IPS-NIHi7 (cell line): ENCODE results near the gene SPEM2.
A peak's percentile ranks its signal among the peaks of the same experiment; 100 is the strongest.

Source experiments
- DNase-seq: peaks from one replicate; pipeline ENCODE4 v3.0.0; 2012; ENCODE audit warnings: mixed read lengths; ENCODE audit errors: extremely low spot score

SPEM2 gene

DNA sequence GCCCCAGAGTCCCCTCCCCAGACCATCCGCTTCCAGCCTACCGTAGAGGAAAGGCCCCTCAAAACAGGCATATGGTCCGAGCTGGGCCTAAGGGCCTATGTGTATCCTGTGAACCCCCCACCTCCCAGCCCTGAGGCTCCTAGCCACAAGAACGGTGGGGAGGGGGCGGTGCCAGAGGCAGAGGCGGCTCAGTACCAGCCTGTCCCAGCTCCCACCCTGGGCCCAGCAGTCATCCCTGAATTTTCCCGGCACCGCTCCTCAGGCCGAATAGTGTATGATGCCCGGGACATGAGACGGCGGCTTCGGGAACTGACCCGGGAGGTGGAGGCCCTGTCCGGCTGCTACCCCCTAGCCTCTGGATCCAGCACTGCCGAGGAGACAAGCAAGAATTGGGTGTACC is 4.2 kb upstream of the SPEM2 start:
- no peak for DNase-seq

DNA sequence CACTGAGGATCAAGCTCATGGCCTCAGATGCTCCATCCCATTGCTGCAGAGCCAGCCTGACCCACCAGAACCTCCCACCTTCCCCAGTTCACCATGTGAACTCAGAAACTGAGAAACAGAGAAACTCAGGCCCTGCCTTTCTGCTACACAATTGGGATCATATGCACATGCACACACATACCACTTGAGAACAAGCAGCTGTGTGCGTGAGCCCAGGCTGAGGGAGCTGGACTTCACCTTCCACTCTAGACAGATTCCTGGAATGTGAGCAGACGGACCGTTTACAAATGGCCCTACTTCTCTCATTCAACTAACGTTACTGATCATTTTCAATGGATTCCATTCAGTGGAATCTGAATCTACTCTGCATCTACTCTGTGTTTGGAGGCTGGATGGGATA is 1.7 kb upstream of the SPEM2 start:
- DNase-seq, result no peak

DNA sequence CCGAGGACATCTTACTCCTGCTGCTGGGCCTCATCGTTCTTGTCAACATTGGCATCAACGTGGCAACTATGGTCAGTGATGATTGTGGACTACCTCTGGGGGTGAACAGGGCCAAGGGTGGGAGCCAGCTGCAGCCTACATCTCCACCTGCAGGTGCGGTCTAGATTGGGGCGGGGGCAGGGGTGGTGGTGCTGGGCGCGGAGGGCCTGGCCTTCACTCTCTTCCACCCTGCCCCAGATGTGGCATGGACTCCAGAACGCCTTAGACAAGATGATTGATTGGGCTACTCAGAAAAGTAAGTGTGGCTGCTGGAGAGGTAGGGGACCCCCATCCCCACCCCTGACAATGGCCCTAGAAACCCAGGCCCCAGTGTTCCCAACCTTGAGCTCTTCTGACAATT is 340 bp downstream of the SPEM2 start:
- no peak for DNase-seq

DNA sequence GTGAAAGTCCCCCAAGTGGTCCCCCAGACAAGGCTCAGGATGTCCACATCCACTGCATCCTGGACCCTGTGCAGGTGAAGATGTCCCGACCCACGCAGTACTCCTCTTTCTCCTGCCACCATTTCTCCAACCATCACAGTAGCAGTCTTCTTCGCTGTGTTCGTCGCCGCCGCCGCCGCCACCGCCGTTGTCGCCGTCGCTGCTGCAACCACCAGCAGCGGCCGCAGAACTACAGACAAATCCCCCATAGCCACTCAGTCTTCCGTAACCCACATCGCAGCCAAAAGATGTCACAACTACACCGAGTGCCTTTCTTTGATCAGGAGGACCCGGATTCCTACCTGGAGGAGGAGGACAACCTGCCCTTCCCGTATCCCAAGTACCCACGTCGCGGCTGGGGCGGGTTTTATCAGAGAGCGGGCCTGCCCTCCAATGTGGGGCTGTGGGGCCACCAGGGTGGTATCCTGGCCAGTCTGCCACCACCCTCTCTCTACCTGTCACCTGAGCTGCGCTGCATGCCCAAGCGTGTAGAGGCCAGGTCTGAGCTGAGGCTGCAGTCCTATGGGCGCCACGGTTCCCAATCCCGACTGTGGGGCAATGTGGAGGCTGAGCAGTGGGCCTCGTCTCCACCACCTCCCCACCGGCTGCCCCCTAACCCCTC is 917 bp downstream of the SPEM2 start:
- no peak for DNase-seq

DNA sequence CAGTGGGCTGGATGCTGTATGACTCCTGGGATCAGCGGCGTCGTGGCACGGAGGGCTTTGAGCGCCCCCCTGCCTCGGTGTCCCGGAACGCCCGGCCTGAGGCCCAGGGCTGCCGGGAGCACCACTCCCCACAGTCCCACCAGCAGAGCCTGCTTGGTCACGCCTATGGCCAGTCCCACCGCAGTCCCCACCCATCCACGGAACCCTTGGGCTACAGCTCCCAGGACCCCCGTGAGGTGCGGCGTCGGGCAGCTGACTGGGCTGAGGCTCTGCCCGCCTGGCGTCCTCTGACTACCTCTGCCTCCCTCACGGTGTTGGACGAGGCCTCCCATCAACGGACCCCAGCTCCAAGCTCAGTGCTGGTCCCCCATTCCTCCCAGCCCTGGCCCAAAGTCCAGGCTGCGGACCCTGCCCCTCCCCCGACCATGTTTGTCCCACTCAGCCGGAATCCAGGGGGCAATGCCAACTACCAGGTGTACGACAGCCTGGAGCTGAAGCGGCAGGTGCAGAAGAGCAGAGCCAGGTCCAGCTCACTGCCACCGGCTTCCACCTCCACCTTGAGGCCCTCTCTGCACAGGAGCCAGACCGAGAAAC is 1.6 kb downstream of the SPEM2 start:
- no peak for DNase-seq

DNA sequence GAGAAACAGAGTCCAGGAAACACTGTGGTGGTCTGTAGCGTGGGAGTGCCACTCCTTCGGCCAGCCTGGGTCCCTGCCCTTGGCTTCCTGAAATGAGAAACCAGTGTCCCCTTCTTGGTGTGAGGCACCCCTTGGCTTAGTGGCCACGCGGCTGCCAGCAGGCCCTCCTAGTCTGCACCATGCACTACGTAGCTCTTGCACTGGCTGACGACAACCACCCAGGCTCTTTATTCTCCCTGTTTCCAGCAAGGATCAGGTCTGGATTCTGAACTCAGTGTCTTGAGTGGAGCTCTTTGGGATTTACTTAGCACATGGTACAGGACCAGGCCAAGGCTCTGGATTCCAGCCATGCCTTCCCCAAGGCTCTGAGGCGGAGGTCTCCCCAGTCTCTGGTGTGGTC is 2.1 kb downstream of the SPEM2 start:
- DNase-seq, result no peak

DNA sequence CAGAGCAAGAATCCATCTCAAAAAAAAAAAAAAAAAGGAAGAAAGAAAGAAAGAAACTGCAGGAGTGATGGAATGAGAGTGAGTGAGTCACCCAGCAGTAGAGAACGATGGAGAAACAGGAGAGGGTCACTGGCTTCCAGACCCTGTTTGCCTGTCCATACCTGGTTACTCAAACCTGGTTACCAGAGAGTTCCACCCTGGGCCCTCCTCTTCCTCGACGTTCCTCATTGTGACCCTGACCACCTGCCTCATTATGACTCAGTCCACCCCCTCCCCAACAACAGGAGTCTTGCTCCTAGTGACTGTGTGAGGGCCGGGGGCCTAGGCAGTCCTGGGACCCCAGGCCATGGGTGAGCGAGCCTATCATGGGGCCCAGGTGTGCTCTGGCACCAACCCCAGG is 3.1 kb downstream of the SPEM2 start, which contains the start of gene SPEM3:
SPEM3 (plus strand) TSS at position 301 of the 400 bp plus-strand sequence; CDS start at position 347, 46 bp downstream.
- DNase-seq, result no peak

DNA sequence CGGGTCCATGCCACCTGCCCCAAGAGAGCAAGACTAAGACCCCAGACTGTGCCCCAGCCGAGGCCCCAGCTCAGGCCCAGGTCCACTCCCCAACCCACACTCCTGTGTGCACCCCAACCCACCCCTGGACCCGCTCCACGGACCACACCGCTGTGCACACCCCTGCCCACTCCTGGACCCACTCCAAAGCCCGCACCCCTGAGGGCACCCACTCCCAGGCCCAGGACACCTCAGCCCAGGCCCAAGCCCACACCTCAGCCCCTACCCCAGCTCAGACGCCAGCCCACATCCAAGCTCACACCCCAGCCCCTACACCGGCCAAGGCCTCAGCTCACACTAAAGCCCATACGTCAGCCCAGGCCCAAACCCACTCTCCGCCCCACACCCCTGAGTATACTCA is 4.3 kb downstream of the SPEM2 start:
- no peak for DNase-seq

DNA sequence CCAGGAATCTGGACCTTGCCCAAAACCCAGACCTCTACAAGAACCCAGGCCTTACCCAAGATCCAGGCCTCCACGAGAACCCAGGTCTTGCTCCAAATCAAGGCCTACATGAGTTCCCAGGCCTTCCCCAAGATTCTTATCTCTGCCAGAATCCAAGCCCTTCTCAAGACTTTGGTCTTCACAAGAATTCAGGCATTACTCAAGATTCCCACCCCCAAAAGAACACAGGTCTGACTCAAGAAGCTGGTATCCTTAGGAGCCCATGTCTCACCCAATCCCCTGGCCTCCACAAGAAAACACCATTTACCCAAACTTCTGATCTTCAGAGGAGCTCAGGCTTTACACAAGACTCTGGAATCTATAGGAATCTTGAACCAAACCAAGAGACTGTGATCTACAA is 5.8 kb downstream of the SPEM2 start:
- DNase-seq, result no peak

DNA sequence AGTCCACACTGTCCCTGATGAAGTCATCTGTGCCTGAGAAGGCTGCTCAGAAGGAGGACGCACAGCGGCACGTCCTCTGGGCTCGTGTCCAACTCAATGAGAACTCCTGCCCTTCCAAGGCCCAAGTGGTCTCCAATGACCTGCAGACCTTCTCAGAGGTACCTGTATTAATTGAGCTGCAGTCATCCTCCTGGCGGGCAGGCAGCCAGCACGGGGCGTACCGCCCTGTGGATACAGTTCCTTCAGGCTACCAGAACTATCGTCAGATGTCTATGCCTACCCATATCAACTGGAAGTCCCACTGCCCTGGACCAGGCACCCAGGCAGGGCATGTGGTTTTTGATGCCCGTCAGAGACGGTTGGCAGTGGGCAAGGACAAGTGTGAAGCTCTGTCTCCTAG is 6.9 kb downstream of the SPEM2 start:
- no peak for DNase-seq

DNA sequence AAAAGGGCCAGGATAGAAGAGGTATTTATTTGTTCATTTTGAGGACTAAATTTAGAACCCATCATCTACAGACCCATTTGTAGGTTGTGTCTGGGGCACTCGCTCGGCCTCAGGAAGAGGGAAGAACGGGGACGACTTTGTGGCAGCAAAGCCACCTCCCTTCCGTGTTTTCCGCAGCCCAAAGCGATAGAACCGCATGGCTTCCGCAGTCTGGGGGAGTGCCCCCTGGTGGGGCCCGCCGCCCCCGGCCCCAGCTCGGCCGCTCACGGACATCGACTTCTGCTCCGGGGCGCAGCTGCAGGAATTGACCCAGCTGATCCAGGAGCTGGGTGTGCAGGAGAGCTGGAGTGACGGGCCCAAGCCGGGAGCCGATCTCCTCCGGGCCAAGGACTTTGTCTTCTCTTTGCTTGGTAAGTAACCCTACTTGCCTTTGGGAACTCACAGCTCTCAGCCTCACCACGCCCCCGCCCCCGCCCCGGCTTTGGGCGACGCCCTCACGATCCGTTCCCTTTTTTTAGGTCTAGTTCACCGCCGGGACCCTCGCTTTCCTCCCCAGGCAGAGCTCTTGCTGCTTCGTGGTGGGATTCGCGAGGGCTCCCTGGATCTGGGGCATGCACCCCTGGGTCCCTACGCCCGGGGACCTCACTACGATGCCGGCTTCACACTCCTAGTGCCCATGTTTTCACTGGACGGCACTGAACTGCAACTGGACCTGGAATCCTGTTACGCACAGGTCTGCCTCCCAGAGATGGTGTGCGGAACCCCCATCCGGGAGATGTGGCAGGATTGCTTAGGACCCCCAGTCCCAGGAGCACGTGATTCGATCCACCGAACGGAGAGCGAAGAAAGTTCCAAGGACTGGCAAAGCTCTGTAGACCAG is 10.5 kb downstream of the SPEM2 start:
- peak; percentile 55 for DNase-seq

DNA sequence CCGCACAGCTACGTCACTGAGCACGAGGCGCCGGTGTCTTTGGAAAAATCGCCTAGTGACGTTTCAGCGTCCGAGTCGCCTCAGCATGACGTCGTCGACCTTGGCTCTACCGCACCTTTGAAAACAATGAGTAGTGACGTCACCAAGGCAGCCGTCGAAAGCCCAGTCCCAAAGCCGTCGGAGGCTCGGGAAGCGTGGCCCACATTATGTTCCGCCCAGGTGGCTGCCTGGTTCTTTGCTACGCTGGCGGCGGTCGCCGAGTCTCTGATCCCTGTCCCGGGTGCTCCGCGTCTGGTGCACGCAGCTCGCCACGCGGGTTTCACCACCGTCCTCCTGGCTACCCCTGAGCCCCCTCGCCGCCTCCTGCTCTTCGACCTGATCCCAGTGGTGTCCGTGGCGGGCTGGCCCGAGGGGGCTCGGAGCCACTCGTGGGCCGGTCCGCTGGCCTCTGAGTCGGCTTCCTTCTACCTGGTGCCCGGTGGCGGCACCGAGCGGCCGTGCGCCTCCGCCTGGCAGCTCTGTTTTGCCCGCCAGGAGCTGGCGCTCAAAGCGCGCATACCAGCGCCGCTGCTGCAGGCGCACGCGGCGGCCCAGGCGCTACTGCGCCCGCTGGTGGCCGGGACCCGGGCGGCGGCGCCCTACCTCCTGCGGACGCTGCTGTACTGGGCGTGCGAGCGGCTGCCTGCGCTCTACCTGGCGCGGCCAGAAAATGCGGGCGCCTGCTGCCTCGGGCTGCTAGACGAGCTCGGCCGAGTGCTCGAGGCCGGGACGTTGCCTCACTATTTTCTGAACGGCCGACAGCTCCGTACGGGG is 11.3 kb downstream of the SPEM2 start:
- peak; percentile 76 for DNase-seq

DNA sequence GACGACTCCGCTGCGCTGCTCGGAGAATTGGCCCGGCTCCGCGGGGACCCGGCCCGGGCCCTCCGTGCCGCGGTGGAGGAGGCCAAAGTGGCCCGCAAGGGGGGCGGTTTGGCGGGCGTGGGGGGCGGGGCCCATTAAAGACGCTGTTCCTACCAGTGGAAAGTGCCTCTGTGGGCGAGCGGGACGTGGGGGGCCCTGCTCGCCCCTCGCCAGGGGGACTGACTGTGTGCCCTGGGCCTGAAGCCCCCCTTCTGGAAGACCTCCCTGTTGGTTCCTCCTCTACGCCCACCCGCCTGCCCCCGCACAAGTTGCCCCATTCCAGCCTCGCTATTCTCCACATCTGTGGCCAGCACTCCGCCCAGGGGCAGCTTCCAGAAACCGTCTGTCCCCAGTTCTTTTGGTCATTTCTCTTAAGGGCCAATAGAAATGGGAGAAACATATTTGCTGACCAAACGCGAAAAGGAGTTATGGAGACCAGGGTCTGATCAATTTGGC is 12.0 kb downstream of the SPEM2 start:
- DNase-seq, result no peak

DNA sequence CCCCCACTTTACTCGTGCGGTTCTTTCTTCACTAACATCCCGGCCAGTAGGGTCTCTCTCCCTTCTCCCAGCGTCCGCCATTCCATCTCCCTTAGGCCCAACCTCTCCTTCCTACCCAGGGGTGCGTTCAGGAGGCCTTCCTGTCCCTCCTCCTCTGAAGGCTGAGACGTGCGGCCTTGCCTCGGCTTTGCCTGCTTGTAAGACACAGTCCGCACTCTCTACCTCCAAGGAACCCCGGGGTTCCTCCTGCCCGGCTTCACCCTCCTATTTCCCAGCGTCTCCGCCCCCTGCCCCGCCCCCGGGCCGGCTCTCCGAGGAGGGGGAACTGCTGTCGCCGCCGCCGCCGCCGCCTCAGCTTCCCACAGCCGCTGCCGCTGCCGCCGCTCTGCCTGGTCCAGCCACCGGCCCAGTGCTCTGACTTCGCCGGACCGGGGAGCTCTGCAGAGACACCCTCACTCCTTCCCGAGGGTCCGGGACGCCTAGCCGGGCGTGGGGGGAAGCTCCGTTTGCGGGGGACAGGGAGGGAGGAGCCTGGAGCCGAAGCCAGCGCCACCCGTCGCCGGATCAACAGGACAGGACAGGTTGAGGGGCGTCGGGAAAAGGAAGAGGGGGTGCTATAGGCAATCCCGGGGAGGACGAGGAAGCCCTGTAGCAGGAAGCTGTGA is 12.7 kb downstream of the SPEM2 start:
- peak; percentile 55 for DNase-seq

DNA sequence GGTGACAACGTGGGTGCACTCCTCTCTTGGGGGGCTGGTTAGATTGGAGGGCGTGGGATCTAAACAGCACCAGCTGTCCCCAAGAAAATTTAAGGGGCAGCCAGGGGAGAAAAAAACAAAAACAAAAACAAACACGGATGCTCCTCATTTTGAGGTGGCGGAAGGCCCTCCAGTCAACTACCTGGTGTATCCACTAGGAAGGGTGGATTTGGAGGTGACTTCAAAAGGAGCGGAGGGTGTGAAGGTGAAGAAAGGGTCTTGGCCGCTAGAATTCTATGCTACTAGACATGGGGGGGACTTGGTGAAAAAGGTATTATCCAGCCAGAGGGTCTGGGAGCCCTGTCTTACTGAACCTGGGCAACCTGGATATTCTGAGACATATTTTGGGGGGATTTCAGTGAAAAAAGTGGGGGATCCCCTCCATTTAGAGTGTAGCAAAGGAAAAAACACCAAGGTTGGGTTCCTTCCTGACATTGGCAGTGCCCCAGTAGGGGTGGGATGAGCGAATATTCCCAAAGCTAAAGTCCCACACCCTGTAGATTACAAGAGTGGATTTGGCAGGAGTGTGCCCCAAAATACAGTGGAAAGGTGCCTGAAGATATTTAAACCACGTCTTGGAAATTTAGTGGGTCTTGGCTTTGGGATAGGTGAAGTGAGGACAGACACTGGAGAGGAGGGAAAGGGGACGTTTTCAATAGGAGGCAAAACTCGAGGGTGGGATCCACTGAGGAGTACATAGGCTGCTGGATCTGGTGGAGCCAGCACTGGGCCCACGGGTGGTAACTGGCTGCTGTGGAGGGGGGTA is 13.4 kb downstream of the SPEM2 start:
- no peak for DNase-seq

DNA sequence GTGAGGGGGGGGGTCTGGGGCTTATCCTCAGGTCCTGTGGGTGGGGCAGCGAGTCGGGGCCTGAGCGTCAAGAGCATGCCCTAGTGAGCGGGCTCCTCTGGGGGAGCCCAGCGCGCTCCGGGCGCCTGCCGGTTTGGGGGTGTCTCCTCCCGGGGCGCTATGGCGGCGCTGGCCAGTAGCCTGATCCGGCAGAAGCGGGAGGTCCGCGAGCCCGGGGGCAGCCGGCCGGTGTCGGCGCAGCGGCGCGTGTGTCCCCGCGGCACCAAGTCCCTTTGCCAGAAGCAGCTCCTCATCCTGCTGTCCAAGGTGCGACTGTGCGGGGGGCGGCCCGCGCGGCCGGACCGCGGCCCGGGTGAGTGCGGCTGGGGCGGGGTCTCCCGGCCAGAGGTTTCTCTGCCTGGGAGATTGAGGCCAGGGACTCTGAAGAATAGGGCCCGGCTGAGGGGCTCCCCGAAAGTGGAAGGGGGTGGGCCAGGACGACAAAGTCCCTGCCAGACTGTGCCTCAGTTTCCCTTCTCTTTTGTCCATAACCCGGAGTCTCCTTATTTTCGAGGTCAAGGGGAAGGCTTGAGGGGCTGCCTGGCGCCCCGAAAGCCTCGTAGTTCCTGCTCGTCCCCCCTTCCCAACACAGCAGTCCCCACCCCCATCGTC is 14.2 kb downstream of the SPEM2 start, which contains the start of gene FGF11:
FGF11 (plus strand) TSS at position 51 of the 651 bp plus-strand sequence; CDS start at position 160, 109 bp downstream.
- no peak for DNase-seq

DNA sequence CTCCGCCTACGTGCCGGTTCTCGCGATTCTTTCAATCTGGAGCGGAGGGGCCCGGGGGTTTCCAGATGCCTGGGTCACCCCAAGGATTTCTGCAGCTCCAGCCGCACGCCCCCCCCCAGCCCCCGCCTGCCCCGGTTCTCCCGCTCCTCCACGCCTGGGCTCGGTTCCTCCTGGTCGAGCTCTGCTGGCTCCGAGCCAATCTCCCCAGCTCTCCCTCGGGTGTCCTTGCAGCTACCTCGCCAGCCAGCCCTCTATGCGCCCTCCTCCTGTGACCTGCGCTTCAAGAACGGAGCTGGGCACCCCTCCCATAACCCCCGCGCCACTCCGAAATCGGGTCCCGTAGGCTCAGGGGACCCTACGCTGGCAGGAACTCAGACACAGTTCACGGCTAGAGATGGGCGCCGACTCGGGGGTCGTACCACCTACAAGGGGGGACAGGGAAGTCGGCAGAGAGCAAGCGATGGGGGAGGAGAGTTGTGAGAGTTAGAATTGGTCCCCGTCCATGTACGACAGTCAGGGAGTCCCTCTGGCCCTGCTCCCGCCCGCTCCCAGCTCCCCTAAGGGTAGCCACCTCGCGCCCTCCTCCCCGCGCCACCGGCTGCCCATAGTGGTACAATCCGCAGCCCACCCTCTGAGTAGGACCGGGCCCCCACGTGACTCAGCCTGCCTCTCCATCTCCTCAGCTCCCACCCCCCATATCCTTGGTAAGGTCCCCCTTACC is 14.9 kb downstream of the SPEM2 start:
- peak; percentile 67 for DNase-seq

DNA sequence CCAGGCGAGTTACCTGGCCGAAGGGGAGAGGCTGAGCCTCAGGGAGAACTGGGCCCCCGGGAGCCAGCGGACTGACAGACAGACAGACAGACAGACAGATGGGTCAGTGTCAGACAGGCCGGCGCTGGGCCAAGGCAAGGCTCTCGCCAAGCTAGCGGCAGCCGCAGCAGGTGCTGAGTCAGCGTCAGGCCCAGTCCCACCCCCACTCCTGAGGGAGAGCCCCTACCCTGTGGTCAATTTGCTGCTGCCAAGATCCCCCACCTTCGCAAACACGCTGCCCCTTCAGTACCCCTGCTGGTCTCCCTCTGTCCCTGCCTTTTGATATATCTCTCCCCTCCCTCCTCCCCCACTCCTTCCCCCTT is 15.4 kb downstream of the SPEM2 start:
- DNase-seq, result no peak

DNA sequence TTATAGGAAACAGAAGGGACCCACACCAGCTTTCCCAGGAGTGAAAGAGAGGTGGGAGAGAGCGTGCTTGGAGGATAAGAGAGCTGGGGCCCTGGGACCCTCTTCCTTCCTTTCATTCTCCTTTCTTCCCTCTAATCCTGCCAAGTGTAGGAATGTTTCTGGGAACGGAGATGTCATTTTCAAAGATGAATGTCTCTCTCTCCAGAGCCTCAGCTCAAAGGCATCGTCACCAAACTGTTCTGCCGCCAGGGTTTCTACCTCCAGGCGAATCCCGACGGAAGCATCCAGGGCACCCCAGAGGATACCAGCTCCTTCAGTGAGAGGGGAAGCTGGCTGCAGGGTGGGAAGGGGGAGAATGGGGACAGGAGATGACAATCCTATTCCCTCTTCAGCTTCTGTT is 15.8 kb downstream of the SPEM2 start:
- DNase-seq, result no peak
